Activated CD8-positive, alpha-beta memory T cell treated with anti-CD3 and anti-CD28 coated beads, Interleukin-2, amount 50 U/mL, for 4 hours (primary cell): Measurements from ENCODE around the gene PPP1R12A.
"Not testable (repeated sequence)": the region's sequence is repeated elsewhere in the genome, so short reads cannot be mapped to it uniquely, and the experiment has no call there.

Source experiments
- DNase-seq: peaks from one replicate; pipeline ENCODE4 v3.0.0-alpha.2; 2020

The PPP1R12A gene

GRCh38 chr12:79886917-79887519 is 47.9 kb downstream of the PPP1R12A start:
- no peak for DNase-seq

- no peak for DNase-seq
Observed at GRCh38 chr12:79885911-79886490, 48.9 kb downstream of the PPP1R12A start.

GRCh38 chr12:79884401-79885006 is 50.4 kb downstream of the PPP1R12A start:
- no peak for DNase-seq

DNA sequence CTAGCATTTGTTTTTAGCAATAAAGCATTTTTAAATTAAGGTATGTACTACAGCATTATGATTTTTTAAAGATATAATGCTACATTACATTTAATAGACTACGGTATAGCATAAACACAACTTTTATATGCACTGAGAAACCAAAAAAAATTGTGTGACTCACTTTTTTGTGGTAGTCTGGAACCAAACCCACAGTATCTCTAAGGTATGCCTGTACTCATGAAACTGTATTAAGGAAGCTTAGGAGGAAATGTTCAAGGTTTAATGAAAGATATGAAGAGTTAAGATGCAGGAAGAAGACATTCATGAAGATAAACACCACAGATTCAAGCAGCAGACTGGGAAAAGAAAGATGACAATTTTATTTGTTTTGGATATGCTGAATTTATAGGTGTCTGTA is 51.7 kb downstream of the PPP1R12A start:
- no peak for DNase-seq

DNA sequence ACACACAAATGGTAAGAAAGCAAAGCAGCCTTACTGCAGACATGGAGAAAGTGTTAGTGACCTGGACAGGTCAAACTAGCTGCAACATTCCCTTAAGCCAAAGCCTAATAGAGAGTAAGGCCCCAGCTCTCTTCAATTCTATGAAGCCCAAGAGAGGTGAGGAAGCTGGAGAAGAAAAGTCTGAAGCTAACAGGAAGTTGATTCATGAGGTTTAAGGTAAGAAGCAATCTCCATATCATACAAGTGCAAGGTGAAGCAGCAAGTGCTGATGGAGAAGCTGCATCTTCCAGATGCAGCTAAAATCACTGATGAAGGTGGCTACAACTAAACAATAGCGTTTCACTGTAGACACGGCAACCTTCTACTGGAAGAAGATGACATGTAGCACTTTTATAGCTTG is 53.5 kb downstream of the PPP1R12A start:
- DNase-seq = no peak

DNA sequence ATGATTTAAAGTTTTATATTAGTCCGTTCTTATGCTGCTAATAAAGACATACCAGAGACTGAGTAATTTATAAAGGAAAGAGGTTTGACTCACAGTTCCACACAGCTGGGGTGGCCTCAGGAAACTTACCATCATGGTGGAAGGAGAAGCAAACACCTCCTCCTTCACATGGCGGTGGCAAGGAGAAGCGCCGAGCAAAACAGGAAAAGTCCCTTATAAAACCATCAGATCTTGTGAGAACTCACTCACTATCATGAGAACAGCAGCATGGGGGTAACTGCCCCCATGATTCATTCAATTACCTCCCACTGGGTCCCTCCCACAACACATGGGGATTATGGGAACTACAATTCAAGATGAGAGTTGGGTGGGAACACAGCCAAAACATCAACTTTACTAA is 56.4 kb downstream of the PPP1R12A start:
- not testable (repeated sequence) for DNase-seq

GRCh38 chr12:79877246-79877645 is 57.7 kb downstream of the PPP1R12A start:
- no peak for DNase-seq

- no peak for DNase-seq
Observed at GRCh38 chr12:79874665-79875064, 60.2 kb downstream of the PPP1R12A start.

DNA sequence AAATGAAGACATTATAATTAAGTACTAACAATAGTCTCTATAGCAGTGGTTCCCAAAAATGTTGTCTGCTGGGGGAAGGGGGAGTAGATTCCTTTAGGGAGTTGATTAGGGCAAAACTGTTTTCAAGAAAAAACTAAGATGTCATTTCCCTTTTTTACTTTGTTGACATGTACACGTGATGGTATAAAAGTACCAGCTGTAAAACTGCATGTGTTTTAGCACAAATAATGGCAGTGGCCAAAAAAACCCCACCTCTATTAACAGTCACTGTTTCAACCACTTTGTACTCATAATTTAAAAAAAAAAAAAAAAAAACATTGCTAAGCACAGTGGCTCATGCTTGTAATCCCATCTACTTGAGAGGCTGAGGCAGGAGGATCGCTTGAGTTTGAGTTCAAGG is 61.7 kb downstream of the PPP1R12A start:
- DNase-seq = no peak

- DNase-seq = no peak
Observed at GRCh38 chr12:79871621-79872020, 63.3 kb downstream of the PPP1R12A start.

- DNase-seq = no peak
Observed at GRCh38 chr12:79870916-79871315, 64.0 kb downstream of the PPP1R12A start.

DNA sequence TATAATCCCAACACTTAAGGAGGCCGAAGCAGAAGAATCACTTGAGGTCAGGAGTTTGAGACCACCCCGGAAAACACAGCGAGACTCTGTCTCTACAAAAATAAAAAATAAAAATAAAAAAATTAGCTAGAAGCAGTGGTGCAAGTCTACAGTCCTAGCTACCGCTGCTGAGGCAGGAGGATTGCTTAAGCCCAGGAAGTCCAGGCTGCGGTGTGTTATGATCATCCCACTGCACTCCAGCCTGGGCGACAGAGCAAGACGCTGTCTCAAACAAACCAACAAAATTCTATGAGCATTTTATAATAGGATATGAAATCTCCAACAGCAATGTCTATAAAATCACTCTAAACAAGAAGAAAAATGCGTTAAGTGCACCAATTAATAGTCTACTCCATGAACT is 75.3 kb downstream of the PPP1R12A start:
- DNase-seq = no peak

GRCh38 chr12:79858518-79858917 is 76.4 kb downstream of the PPP1R12A start:
- no peak for DNase-seq

- no peak for DNase-seq
Observed at GRCh38 chr12:79857675-79858074, 77.2 kb downstream of the PPP1R12A start.

- no peak for DNase-seq
Observed at GRCh38 chr12:79850610-79851299, 84.1 kb downstream of the PPP1R12A start.

- DNase-seq = no peak
Observed at GRCh38 chr12:79848339-79848738, 86.6 kb downstream of the PPP1R12A start.

- DNase-seq = no peak
Observed at GRCh38 chr12:79847417-79847816, 87.5 kb downstream of the PPP1R12A start.

DNA sequence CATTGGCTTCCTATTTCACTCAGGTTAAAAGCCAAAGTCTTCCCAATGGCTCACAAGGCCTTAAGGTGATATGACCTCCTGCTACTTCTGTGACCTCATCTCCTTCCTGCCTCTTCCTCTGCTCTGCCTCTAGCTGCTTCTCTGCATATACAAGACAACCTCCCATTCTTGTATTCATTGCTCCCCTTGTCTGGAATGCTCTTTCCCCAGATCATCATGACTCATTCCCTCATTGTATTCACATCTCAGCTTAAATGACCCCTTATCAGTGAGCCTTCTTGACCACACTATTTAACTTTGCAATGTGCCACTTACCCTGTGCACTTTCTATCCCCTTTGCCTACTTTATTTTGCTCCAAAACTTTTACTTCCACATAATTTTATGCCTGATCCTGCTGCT is 90.2 kb downstream of the PPP1R12A start:
- DNase-seq = no peak

DNA sequence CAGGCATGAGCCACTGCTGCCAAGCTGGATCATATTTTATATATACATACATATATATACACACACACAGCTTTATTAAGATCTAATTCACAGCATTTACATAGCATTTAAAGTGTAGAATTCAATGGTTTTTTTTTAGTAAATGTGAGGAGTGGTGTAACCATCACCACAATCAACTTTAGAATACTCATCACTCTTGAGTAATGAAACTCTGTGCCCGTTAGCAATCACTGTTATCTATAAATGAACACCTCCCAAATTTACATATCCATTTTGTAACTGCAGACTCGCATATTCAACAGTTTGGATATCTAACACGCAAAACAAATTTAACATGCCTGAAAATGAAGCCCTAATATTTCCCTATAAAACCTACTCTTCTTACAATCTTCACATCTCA is 90.9 kb downstream of the PPP1R12A start:
- DNase-seq = no peak

DNA sequence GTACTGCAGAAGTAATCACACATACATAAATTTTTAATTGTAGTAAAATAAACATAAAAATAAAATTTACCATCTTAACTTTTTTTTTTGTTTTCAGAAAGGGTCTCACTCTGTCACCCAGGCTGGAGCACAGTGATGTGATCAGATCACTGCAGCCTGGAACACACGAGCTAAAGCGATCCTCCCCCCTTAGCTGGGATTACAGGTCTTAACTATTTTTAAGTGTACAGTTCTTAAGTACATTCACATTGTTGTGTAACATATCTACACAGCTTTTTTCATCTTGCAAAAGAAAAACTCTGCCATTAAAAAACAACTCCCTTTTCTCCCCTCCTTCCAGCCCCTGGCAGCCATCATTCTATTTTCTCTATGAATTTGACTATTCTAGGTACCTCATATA is 92.3 kb downstream of the PPP1R12A start:
- DNase-seq = no peak

DNA sequence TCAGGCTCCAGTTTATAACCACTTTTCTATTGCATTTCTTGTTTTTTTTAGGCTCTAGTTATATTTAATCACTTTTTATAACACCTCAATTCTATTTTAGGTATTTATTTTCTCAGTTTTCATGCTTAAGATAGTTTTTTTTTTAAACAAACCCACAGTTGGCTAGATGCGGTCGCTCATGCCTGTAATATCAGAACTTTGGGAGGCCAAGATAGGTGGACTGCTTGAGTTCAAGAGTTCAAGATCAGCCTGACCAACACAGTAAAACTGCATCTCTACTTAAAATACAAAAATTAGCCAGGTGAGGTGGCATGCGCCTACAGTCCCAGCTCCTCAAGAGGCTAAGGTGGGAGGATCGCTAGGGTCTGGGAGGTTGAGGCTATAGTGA is 93.0 kb downstream of the PPP1R12A start:
- DNase-seq = no peak

GRCh38 chr12:79841248-79841877 is 93.5 kb downstream of the PPP1R12A start:
- DNase-seq = no peak

GRCh38 chr12:79838359-79838758 is 96.5 kb downstream of the PPP1R12A start:
- no peak for DNase-seq

- no peak for DNase-seq
Observed at GRCh38 chr12:79837575-79837974, 97.3 kb downstream of the PPP1R12A start.
